Keratinocyte (primary cell): Measurements from ENCODE around the gene CD86. TPM values are rescaled to one million over a fixed set of nuclear protein-coding genes. Genes with fewer than 3 reads are reported as not detected.

ENCODE experiments used
- DNase-seq: peaks from one replicate; pipeline ENCODE4 v3.0.0-alpha.2; 2011; ENCODE audit warnings: low read depth, missing footprints, low spot score
- FAIRE-seq: peaks from 2 replicates; lab custom pipeline; 2011; peaks lifted over from hg19 to GRCh38; lab: Jason Lieb, UNC
- H2AFZ ChIP-seq: 2 replicates; pipeline ENCODE4 v1.6.0; 2012; ENCODE audit warnings: low read length, control low read depth, inconsistent platforms; ENCODE audit not compliant: control insufficient read depth
- H3K27ac ChIP-seq: 2 replicates; pipeline ENCODE4 v1.5.1; 2011; ENCODE audit warnings: low read length; ENCODE audit not compliant: control insufficient read depth, insufficient read depth
- H3K27me3 ChIP-seq: 3 replicates; pipeline ENCODE4 v1.6.0; 2011; ENCODE audit warnings: low read length; ENCODE audit not compliant: control insufficient read depth, insufficient read depth; ENCODE audit errors: extremely low read depth
- H3K36me3 ChIP-seq, 2 experiments: 2 replicates in 1 of 2; 3 replicates in 1 of 2; pipeline ENCODE4 v1.5.1; 2011; ENCODE audit warnings: low read length in 2 of 2, mild to moderate bottlenecking in 1 of 2; ENCODE audit not compliant: control insufficient read depth in 2 of 2, insufficient read depth in 2 of 2; ENCODE audit errors: extremely low read depth in 1 of 2
- H3K4me1 ChIP-seq: 3 replicates; pipeline ENCODE4 v1.5.1; 2011; ENCODE audit warnings: low read length; ENCODE audit not compliant: control insufficient read depth, insufficient read depth; ENCODE audit errors: extremely low read depth
- H3K4me2 ChIP-seq: 3 replicates; pipeline ENCODE4 v1.6.0; 2011; ENCODE audit warnings: low read depth, low read length; ENCODE audit not compliant: control insufficient read depth, insufficient read depth; ENCODE audit errors: extremely low read depth
- H3K4me3 ChIP-seq, 3 experiments: fragments of 200-600 bp in 1 of 3; sonication (generic) in 1 of 3; 2 replicates in 2 of 3; 3 replicates in 1 of 3; pipeline ENCODE4 v1.5.1; 2011 to 2016; ENCODE audit warnings: low read length in 3 of 3, mild to moderate bottlenecking in 3 of 3, control low read depth in 2 of 3, inconsistent platforms in 1 of 3, low read depth in 1 of 3, mixed read lengths in 1 of 3, mixed run types in 1 of 3, moderate library complexity in 1 of 3; ENCODE audit not compliant: control insufficient read depth in 2 of 3, insufficient read depth in 2 of 3; ENCODE audit errors: extremely low read depth in 1 of 3
- H3K79me2 ChIP-seq: 2 replicates; pipeline ENCODE4 v1.6.0; 2012; ENCODE audit warnings: low read length; ENCODE audit not compliant: control insufficient read depth, insufficient read depth
- H3K9ac ChIP-seq: 3 replicates; pipeline ENCODE4 v1.6.0; 2011; ENCODE audit warnings: low read length; ENCODE audit not compliant: control insufficient read depth, insufficient read depth; ENCODE audit errors: extremely low read depth
- H3K9me1 ChIP-seq: 3 replicates; pipeline ENCODE4 v1.6.0; 2011; ENCODE audit warnings: low read length; ENCODE audit not compliant: control insufficient read depth, insufficient read depth; ENCODE audit errors: extremely low read depth
- H3K9me3 ChIP-seq: 2 replicates; pipeline ENCODE4 v1.5.1; 2012; ENCODE audit warnings: low read depth, low read length; ENCODE audit not compliant: control insufficient read depth
- H4K20me1 ChIP-seq: 3 replicates; pipeline ENCODE4 v1.6.0; 2011; ENCODE audit warnings: low read length; ENCODE audit not compliant: control insufficient read depth, insufficient read depth; ENCODE audit errors: extremely low read depth
- CTCF ChIP-seq, 3 experiments: IDR thresholded peaks in 1 of 3; conservative IDR thresholded peaks in 1 of 3; optimal IDR thresholded peaks in 1 of 3; 2 replicates in 2 of 3; 3 replicates in 1 of 3; pipeline versions ENCODE3 to v1.5.1; 2011; ENCODE audit warnings: low read length in 3 of 3, mild to moderate bottlenecking in 3 of 3, moderate library complexity in 2 of 3, control low read depth in 1 of 3, inconsistent platforms in 1 of 3; ENCODE audit not compliant: insufficient read depth in 2 of 3; ENCODE audit errors: extremely low read depth in 1 of 3
- EZH2 ChIP-seq: IDR thresholded peaks from one replicate; pipeline ENCODE4 v1.6.1; 2012; ENCODE audit warnings: inconsistent platforms, mild to moderate bottlenecking, low read length, moderate library complexity
- dilution Hi-C: fragments of 300-500 bp; cut with MboI; formaldehyde crosslinking; loops from one replicate; pipeline ENCODE4 v1.7.0; 2020; ENCODE audit warnings: low sequenced_read_pairs; ENCODE audit not compliant: extremely low pct_ligation_motif_present
- polyA plus RNA-seq, 5 experiments: library from polyadenylated mRNA; depleted of rRNA in 3 of 5; stranded (reverse) in 3 of 5; stranded (forward) in 1 of 5; unstranded in 1 of 5; fragments of >200 nt; gene quantifications; 1 replicate in 1 of 5; 2 replicates in 3 of 5; 3 replicates in 1 of 5; pipeline versions ENCODE4 v1.2.1 to v1.2.3, GENCODE V29; 2011 to 2012; ENCODE audit warnings: missing spikeins in 2 of 5, low read depth in 1 of 5, low replicate concordance in 1 of 5

The CD86 gene
- polyA plus RNA-seq, 1 donor (not counting 4 experiments of a cell fraction or from before 2014, with no cell fraction given) = 2.9 TPM

GRCh38 chr3:122063908-122064307, 8.7 kb downstream of the CD86 start:
- Histone ChIP-seq H3K27ac (no peak overlapping the region), H3K9me3 (no peaks in the 10 kb centered on the region), H3K27me3 (no peaks in the 10 kb centered on the region), H2AFZ (no peak overlapping the region), H3K36me3 (no peaks in the 10 kb centered on the region), H3K4me3 (no peak overlapping the region), H3K9me1 (no peaks in the 10 kb centered on the region), H3K4me1 (no peaks in the 10 kb centered on the region), H3K79me2 (no peaks in the 10 kb centered on the region), H4K20me1 (no peaks in the 10 kb centered on the region), H3K4me2 (no peak overlapping the region), H3K9ac (no peak overlapping the region)
- DNase-seq = no peak
- no peak for TF ChIP-seq EZH2
- no peak for TF ChIP-seq CTCF (optimal IDR thresholded peaks at IDR 0.05 in 1 of 3, IDR thresholded peaks at IDR 0.05 in 1 of 3, conservative IDR thresholded peaks at IDR 0.05 in 1 of 3; ENCODE audit: extremely low read depth in 1 of 3, insufficient read depth in 2 of 3, low read length in 3 of 3)
- no peak for FAIRE-seq
- dilution Hi-C loops = no loop called here

GRCh38 chr3:122064326-122064725, 9.2 kb downstream of the CD86 start:
- no peak for DNase-seq
- Histone ChIP-seq H3K27me3 (no peaks in the 10 kb centered on the region), H4K20me1 (no peaks in the 10 kb centered on the region), H3K4me3 (no peak overlapping the region), H2AFZ (no peak overlapping the region), H3K9ac (no peak overlapping the region), H3K79me2 (no peaks in the 10 kb centered on the region), H3K36me3 (no peaks in the 10 kb centered on the region), H3K4me2 (no peak overlapping the region), H3K9me1 (no peaks in the 10 kb centered on the region), H3K27ac (no peak overlapping the region), H3K4me1 (no peaks in the 10 kb centered on the region), H3K9me3 (no peaks in the 10 kb centered on the region)
- dilution Hi-C loops = no loop called here
- TF ChIP-seq CTCF (optimal IDR thresholded peaks at IDR 0.05 in 1 of 3, IDR thresholded peaks at IDR 0.05 in 1 of 3, conservative IDR thresholded peaks at IDR 0.05 in 1 of 3; ENCODE audit: extremely low read depth in 1 of 3, insufficient read depth in 2 of 3, low read length in 3 of 3) = no peak
- TF ChIP-seq EZH2 = no peak
- no peak for FAIRE-seq
